Measurements from ENCODE around the gene ZNF554.
A peak's percentile ranks its signal among the peaks of the same experiment; 100 is the strongest.

- TF ChIP-seq CTCF (IDR thresholded peaks at IDR 0.05) (no peak), POLR2AphosphoS5 (IDR thresholded peaks at IDR 0.05) (peak in 1 of 3 donors; percentile 33)
These were observed 34.2 kb upstream of the ZNF554 start, which contains the start of gene THOP1 for GRCh38 chr19:2785244-2785997.

All from suprapubic skin (tissue), 3 donors.